Measurements from ENCODE around the gene GAREM1.
"Not testable (repeated sequence)": the region's sequence is repeated elsewhere in the genome, so short reads cannot be mapped to it uniquely, and the experiment has no call there.

GAREM1 gene

GRCh38 chr18:32470714-32471633 is at the start of gene GAREM1:
Gene GAREM1, minus strand, starts transcription at chr18:32470882. Its CDS starts 454 bp downstream, at chr18:32470428.
- peak; percentile 10 to 75 (median 42) for DNase-seq

GRCh38 chr18:32511147-32511546 is 40.5 kb upstream of the GAREM1 start:
- no peak for DNase-seq

GRCh38 chr18:32509111-32509510 is 38.4 kb upstream of the GAREM1 start:
- DNase-seq, result no peak

- DNase-seq, result no peak
These were observed 36.4 kb upstream of the GAREM1 start for GRCh38 chr18:32507093-32507492.

GRCh38 chr18:32502014-32502413 is 31.3 kb upstream of the GAREM1 start:
- DNase-seq, result no peak

- DNase-seq, result not testable (repeated sequence)
These were observed 30.6 kb upstream of the GAREM1 start for GRCh38 chr18:32501242-32501641.

- no peak for DNase-seq
These were observed 12.3 kb upstream of the GAREM1 start for GRCh38 chr18:32483002-32483401.

GRCh38 chr18:32482117-32482516 is 11.4 kb upstream of the GAREM1 start:
- no peak for DNase-seq

GRCh38 chr18:32480581-32480980 is 9.9 kb upstream of the GAREM1 start:
- no peak for DNase-seq

GRCh38 chr18:32478807-32479206 is 8.1 kb upstream of the GAREM1 start:
- DNase-seq, result no peak

- no peak for DNase-seq
These were observed 7.6 kb upstream of the GAREM1 start for GRCh38 chr18:32478317-32478716.

- no peak for DNase-seq
These were observed 5.4 kb upstream of the GAREM1 start for GRCh38 chr18:32476106-32476505.

- not testable (repeated sequence) for DNase-seq
These were observed 4.4 kb upstream of the GAREM1 start for GRCh38 chr18:32475069-32475468.

GRCh38 chr18:32473325-32473724 is 2.6 kb upstream of the GAREM1 start:
- no peak for DNase-seq

GRCh38 chr18:32472841-32473240 is 2.2 kb upstream of the GAREM1 start:
- DNase-seq, result no peak

- DNase-seq, result no peak
These were observed 295 bp downstream of the GAREM1 start for GRCh38 chr18:32470460-32470713.

GRCh38 chr18:32469691-32470459 is 807 bp downstream of the GAREM1 start:
- DNase-seq, result no peak

- peak in 1 of 4 experiments; percentile 0 for DNase-seq
These were observed 1.5 kb downstream of the GAREM1 start for GRCh38 chr18:32469190-32469651.

- no peak for DNase-seq
These were observed 2.4 kb downstream of the GAREM1 start for GRCh38 chr18:32468147-32468845.

- no peak for DNase-seq
These were observed 8.9 kb downstream of the GAREM1 start for GRCh38 chr18:32461709-32462272.

- no peak for DNase-seq
These were observed 10.4 kb downstream of the GAREM1 start for GRCh38 chr18:32460171-32460731.

GRCh38 chr18:32459361-32460101 is 11.2 kb downstream of the GAREM1 start:
- no peak for DNase-seq

Data from activated naive CD4-positive, alpha-beta T cell (primary cell).